Transverse colon (tissue), 4 donors: ENCODE data around the gene TYW1B. TPM values are rescaled to one million over a fixed set of nuclear protein-coding genes. Genes with fewer than 3 reads are reported as not detected.

Experiments
- DNase-seq: peaks from one replicate; pipeline ENCODE4 v3.0.0-alpha.2; 2019
- H3K27ac ChIP-seq, 4 donors: fragments of 200-600 bp; sonication (generic); 2 replicates each; pipeline ENCODE4 v1.5.1; 2016 to 2018; ENCODE audit warnings: inconsistent platforms in 4 of 4
- H3K27me3 ChIP-seq: fragments of 200-600 bp; sonication (generic); 2 replicates; pipeline ENCODE4 v1.5.1; 2017; ENCODE audit warnings: inconsistent platforms
- H3K36me3 ChIP-seq, 4 donors: fragments of 200-600 bp; sonication (generic); 2 replicates each; pipeline ENCODE4 v1.5.1; 2017 to 2019; ENCODE audit warnings: inconsistent platforms in 4 of 4
- H3K4me1 ChIP-seq, 4 donors: fragments of 200-600 bp; sonication (generic); 2 replicates each; pipeline ENCODE4 v1.5.1; 2017 to 2020; ENCODE audit warnings: inconsistent platforms in 4 of 4
- H3K4me3 ChIP-seq, 4 donors: fragments of 200-600 bp; sonication (generic); 1 replicate in 1 of 4; 2 replicates in 3 of 4; pipeline versions ENCODE4 v1.5.1 to v1.6.1; 2017 to 2019; ENCODE audit warnings: inconsistent platforms in 4 of 4
- H3K9me3 ChIP-seq, 2 donors: fragments of 200-600 bp; sonication (generic); 2 replicates each; pipeline ENCODE4 v1.5.1; 2017 to 2019; ENCODE audit warnings: inconsistent platforms in 2 of 2
- EP300 ChIP-seq: sonication (generic); formaldehyde crosslinking; IDR thresholded peaks from one replicate; pipeline ENCODE4 v1.6.1; 2017; ENCODE audit warnings: antibody characterized with exemption, low read depth
- POLR2A ChIP-seq: fragments of 450-650 bp; IDR thresholded peaks from one replicate; pipeline ENCODE4 v1.6.1; 2016; ENCODE audit warnings: antibody characterized with exemption, mild to moderate bottlenecking, moderate library complexity
- POLR2AphosphoS5 ChIP-seq, 3 donors: sonication (generic); formaldehyde crosslinking; IDR thresholded peaks; one replicate each; pipeline ENCODE4 v1.6.1; 2016; ENCODE audit warnings: antibody characterized with exemption in 3 of 3
- WGBS, 2 donors: methylation state at CpG; one replicate each; pipeline ENCODE4 v1.1.5; 2018; ENCODE audit warnings: low coverage in 1 of 2; 5-methylcytosine and 5-hydroxymethylcytosine counted together
- in situ Hi-C, 4 donors: fragments of 200-750 bp; cut with MboI; loops; one replicate each; pipeline versions ENCODE4 v1.15.0 to v1.15.1; 2017; ENCODE audit warnings: low sequenced_read_pairs in 3 of 4, low pct_ligation_motif_present in 1 of 4, low pct_unique_long_range_greater_than_20kb in 1 of 4
- intact Hi-C: fragments of 100-400 bp; cut with DNase I; formaldehyde crosslinking; loops from one replicate; pipeline ENCODE4 v1.15.1; 2023; ENCODE audit warnings: low total_unique reads
- total RNA-seq, 4 donors: library from RNA; depleted of rRNA; stranded (reverse); fragments of >200 nt; gene quantifications; one replicate each; pipeline ENCODE4 v1.1.0, GENCODE V29; 2016
- TF ChIP-seq, protein P1 (sequence below), 5 experiments: fragments of 200-600 bp in 3 of 5; fragments of 450-650 bp in 2 of 5; sonication (generic) in 3 of 5; IDR thresholded peaks; 1 replicate in 2 of 5; 2 replicates in 3 of 5; pipeline ENCODE4 v1.5.1; 2016 to 2017; ENCODE audit warnings: antibody characterized with exemption in 5 of 5, inconsistent platforms in 3 of 5, mild to moderate bottlenecking in 2 of 5, moderate library complexity in 1 of 5

TYW1B gene
- total RNA-seq, 4 donors from 2014 or later = 3.7 to 12.1 (median 9.6) TPM

DNA sequence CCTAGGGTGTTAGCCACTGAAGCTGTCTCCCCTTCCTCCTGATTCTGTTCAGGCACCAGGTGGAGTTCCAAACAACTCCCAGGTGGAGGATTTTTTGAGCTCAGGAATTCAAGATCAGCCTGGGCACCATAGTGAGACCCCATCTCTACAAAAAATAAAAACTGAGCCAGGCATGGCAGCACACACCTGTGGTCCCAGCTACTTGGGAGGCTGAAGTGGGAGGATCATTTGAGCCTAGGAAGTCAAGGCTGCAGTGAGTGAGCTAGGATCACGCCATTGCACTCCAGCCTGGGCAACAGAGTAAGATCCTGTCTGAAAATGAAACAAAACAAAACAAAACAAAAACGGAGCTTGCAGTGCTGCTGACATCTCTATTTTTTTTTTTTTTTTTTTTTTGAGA, 287.1 kb downstream of the TYW1B start:
- TF ChIP-seq POLR2AphosphoS5 (IDR thresholded peaks at IDR 0.05) (no peak), POLR2A (no peak), EP300 (no peak)
- TF ChIP-seq, protein P1, sequence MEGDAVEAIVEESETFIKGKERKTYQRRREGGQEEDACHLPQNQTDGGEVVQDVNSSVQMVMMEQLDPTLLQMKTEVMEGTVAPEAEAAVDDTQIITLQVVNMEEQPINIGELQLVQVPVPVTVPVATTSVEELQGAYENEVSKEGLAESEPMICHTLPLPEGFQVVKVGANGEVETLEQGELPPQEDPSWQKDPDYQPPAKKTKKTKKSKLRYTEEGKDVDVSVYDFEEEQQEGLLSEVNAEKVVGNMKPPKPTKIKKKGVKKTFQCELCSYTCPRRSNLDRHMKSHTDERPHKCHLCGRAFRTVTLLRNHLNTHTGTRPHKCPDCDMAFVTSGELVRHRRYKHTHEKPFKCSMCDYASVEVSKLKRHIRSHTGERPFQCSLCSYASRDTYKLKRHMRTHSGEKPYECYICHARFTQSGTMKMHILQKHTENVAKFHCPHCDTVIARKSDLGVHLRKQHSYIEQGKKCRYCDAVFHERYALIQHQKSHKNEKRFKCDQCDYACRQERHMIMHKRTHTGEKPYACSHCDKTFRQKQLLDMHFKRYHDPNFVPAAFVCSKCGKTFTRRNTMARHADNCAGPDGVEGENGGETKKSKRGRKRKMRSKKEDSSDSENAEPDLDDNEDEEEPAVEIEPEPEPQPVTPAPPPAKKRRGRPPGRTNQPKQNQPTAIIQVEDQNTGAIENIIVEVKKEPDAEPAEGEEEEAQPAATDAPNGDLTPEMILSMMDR (IDR thresholded peaks at IDR 0.05) = no peak
- 61 to 83% methylated on average over 2 of the region's 2 CpGs for WGBS, 2 donors
- DNase-seq = no peak
- Histone ChIP-seq H3K27me3 (no peaks in the 10 kb centered on the region), H3K4me3 (no peak overlapping the region), H3K27ac (no peak overlapping the region), H3K9me3 (no peaks in the 10 kb centered on the region), H3K4me1 (no peaks in the 10 kb centered on the region), H3K36me3 (no peaks in the 10 kb centered on the region)
- intact Hi-C loops = no loop called here
- in situ Hi-C loops = no loop called here

DNA sequence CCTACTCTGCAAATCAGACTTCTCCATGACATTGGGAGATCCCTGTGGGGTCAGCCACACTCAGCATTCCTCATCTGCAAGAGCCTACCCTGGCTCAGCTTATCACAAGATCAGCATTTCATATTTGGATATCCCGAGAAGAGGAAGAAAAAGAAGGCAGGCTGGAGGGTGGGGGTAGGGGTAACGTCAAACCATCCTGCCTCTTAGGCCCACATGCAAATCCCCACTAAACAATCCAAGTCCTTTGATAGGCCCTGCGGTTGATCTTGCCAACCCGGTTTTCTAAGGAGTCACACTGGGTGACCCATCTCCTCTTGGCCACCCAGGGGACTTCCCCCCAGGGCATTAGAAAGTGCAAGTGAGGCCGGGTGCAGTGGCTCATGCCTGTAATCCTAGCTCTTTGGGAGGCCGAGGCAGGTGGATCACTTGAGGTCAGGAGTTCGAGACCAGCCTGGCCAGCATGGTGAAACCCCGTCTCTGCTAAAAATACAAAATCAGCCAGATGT, 287.8 kb downstream of the TYW1B start:
- no peaks in the 10 kb centered on the region for H3K9me3 ChIP-seq
- intact Hi-C loops = no loop called here
- DNase-seq = no peak
- H3K4me3 ChIP-seq = no peak overlapping the region
- TF ChIP-seq EP300 (no peak), POLR2AphosphoS5 (IDR thresholded peaks at IDR 0.05) (no peak), POLR2A (no peak)
- TF ChIP-seq, protein P1 (IDR thresholded peaks at IDR 0.05) = no peak
- no peaks in the 10 kb centered on the region for H3K36me3 ChIP-seq
- H3K27ac ChIP-seq = no peak overlapping the region
- H3K27me3 ChIP-seq = no peaks in the 10 kb centered on the region
- in situ Hi-C loops = no loop called here
- WGBS, 2 donors = 77% methylated on average over 8 of the region's 8 CpGs; no CpG with 5 or more reads in 1 of the 2 donors
- H3K4me1 ChIP-seq = no peaks in the 10 kb centered on the region

DNA sequence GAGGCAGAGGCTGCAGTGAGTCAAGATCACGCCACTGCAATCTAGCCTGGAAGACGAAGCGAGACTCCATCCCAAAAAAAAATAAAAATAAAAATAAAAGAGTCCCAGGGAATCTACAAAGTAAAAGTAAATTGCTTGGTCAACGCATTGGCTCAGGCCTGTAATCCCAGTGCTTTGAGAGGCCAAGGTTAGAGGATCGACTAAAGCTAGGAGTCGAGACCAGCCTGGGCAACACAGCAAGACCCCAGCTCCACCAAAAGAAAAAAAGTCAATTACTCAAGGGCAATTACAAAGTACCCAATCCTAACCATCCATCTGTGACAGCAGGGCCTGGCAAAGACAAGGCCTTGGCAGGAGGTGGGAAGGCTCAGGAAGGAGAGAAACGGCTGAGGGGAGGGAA, 288.3 kb downstream of the TYW1B start:
- no peaks in the 10 kb centered on the region for H3K36me3 ChIP-seq
- intact Hi-C loops (no loop called here), in situ Hi-C loops (no loop called here)
- WGBS, 2 donors = 87% methylated on average over 7 of the region's 7 CpGs; no CpG with 5 or more reads in 1 of the 2 donors
- H3K27ac ChIP-seq = no peak overlapping the region
- TF ChIP-seq, protein P1 (IDR thresholded peaks at IDR 0.05) = no peak
- TF ChIP-seq POLR2A (no peak), POLR2AphosphoS5 (IDR thresholded peaks at IDR 0.05) (no peak), EP300 (no peak)
- H3K27me3 ChIP-seq = no peaks in the 10 kb centered on the region
- H3K9me3 ChIP-seq = no peaks in the 10 kb centered on the region
- no peak overlapping the region for H3K4me3 ChIP-seq
- no peaks in the 10 kb centered on the region for H3K4me1 ChIP-seq
- DNase-seq = no peak

DNA sequence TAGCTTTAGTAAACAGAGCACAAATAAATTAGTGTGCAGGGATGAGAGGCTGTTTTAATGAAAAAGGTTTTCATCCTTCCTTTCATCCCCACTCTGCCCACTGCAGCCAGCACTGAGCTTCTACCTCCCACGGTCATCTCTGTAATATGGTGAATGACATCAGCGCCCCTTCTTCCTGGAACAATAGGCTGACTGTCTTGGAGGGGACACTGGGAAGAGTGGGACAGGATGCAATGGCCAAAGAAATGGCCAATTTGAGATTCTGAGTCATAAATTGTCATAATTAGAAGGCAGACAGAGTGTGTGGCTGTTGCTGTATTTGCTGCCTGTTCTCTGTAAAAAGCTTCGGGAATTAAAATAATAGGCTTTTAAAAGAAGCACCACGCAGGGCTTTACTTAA, 289.1 kb downstream of the TYW1B start:
- Histone ChIP-seq H3K9me3 (no peaks in the 10 kb centered on the region), H3K4me1 (no peaks in the 10 kb centered on the region), H3K27ac (no peak overlapping the region), H3K4me3 (no peak overlapping the region), H3K27me3 (no peaks in the 10 kb centered on the region), H3K36me3 (no peaks in the 10 kb centered on the region)
- intact Hi-C loops (no loop called here), in situ Hi-C loops (no loop called here)
- DNase-seq = no peak
- TF ChIP-seq, protein P1 (IDR thresholded peaks at IDR 0.05) = no peak
- WGBS, 2 donors = 74 to 89% methylated on average over 4 of the region's 4 CpGs
